Chondrocyte (in vitro differentiated cells): ENCODE measurements around the gene GLYR1. TPM values are rescaled to one million over a fixed set of nuclear protein-coding genes. Genes with fewer than 3 reads are reported as not detected.
A peak's percentile ranks its signal among the peaks of the same experiment; 100 is the strongest.

Experiments
- DNase-seq: peaks from one replicate; pipeline ENCODE4 v3.0.0; 2021; ENCODE audit warnings: mixed read lengths, low spot score
- H3K27ac Mint-ChIP-seq: one replicate; pipeline ENCODE4 v1.8.0; 2021; ENCODE audit warnings: mild to moderate bottlenecking, moderate library complexity, mixed read lengths; ENCODE audit not compliant: unreplicated experiment
- H3K27me3 Mint-ChIP-seq: 2 replicates; pipeline ENCODE4 v1.8.0; 2021; ENCODE audit warnings: low read depth, mixed read lengths
- H3K36me3 Mint-ChIP-seq: 2 replicates; pipeline ENCODE4 v1.8.0; 2021; ENCODE audit warnings: low read depth, mixed read lengths
- H3K4me1 Mint-ChIP-seq: 2 replicates; pipeline ENCODE4 v1.8.0; 2021; ENCODE audit warnings: low read depth, mild to moderate bottlenecking, mixed read lengths
- H3K4me3 Mint-ChIP-seq: one replicate; pipeline ENCODE4 v1.8.0; 2021; ENCODE audit warnings: mild to moderate bottlenecking, moderate library complexity, mixed read lengths; ENCODE audit not compliant: unreplicated experiment
- H3K9me3 Mint-ChIP-seq: 2 replicates; pipeline ENCODE4 v1.8.0; 2021; ENCODE audit warnings: low read depth, mixed read lengths
- total RNA-seq: library from RNA; stranded (reverse); gene quantifications from 3 replicates; pipeline ENCODE4 v1.2.1, GENCODE V29; 2021
- TF ChIP-seq, protein P1 (sequence below): fragments of 200-600 bp; sonication (generic); IDR thresholded peaks from 2 replicates; pipeline ENCODE4 v1.5.0; 2021; ENCODE audit warnings: antibody characterized with exemption, mild to moderate bottlenecking, moderate library complexity

GLYR1 gene
- total RNA-seq, 1 donor from 2014 or later, result 56.8 TPM

DNA sequence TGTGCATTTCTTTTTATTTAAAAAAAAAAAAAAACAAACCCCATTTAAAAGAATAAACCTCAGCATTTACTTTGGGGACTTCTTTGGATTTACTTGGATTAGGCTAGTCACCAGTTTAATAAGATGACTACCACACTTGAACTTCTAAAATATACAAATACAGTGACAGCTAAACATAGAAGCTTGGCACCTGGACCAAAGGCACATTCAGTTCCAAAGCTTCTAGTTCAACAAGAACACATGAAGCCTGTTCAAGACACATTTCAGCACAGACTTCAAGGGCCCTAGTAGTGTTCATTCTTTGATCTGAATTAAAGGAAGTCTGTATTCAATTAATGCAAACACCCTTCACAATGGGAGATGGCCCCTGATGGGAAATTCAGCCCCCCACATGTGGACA, 33.0 kb downstream of the GLYR1 start:
- H3K4me3 Mint-ChIP-seq, result no peak overlapping the region
- peaks cover 41% of the 10 kb centered on the region for H3K36me3 Mint-ChIP-seq
- no peak overlapping the region for H3K27ac Mint-ChIP-seq
- TF ChIP-seq, protein P1, sequence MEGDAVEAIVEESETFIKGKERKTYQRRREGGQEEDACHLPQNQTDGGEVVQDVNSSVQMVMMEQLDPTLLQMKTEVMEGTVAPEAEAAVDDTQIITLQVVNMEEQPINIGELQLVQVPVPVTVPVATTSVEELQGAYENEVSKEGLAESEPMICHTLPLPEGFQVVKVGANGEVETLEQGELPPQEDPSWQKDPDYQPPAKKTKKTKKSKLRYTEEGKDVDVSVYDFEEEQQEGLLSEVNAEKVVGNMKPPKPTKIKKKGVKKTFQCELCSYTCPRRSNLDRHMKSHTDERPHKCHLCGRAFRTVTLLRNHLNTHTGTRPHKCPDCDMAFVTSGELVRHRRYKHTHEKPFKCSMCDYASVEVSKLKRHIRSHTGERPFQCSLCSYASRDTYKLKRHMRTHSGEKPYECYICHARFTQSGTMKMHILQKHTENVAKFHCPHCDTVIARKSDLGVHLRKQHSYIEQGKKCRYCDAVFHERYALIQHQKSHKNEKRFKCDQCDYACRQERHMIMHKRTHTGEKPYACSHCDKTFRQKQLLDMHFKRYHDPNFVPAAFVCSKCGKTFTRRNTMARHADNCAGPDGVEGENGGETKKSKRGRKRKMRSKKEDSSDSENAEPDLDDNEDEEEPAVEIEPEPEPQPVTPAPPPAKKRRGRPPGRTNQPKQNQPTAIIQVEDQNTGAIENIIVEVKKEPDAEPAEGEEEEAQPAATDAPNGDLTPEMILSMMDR, result no peak
- DNase-seq, result no peak
- H3K4me1 Mint-ChIP-seq, result no peaks in the 10 kb centered on the region
- no peaks in the 10 kb centered on the region for H3K27me3 Mint-ChIP-seq
- no peaks in the 10 kb centered on the region for H3K9me3 Mint-ChIP-seq

GRCh38 chr16:4813251-4814003, 33.7 kb downstream of the GLYR1 start:
- Mint-ChIP-seq H3K4me1 (no peaks in the 10 kb centered on the region), H3K27ac (no peak overlapping the region), H3K9me3 (no peaks in the 10 kb centered on the region), H3K4me3 (no peak overlapping the region), H3K36me3 (peaks cover 39% of the 10 kb centered on the region), H3K27me3 (no peaks in the 10 kb centered on the region)
- TF ChIP-seq, protein P1, result no peak
- DNase-seq, result no peak

DNA sequence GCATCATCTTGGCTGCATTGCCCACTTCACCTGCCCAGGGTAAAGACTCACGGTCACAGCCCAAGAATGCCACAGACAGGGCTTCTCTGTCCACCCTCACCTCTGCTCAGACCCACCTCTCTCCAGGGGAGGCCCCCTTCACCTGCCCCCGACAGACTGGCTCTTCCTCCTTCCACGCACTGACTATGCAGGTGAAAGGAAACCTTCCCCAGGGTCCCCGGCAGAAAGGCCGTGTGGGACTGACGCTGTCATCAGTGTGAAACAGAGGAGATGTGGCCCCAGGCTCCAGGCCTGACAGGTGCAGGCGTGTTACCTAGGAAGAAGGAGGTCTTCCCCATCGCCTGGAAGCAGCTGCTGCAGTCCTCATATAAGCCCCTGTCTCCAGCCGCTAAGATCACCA, 35.3 kb downstream of the GLYR1 start:
- Mint-ChIP-seq H3K27ac (peak overlapping the region; percentile 63), H3K36me3 (peaks cover 40% of the 10 kb centered on the region), H3K4me1 (no peaks in the 10 kb centered on the region), H3K9me3 (no peaks in the 10 kb centered on the region), H3K27me3 (no peaks in the 10 kb centered on the region), H3K4me3 (no peak overlapping the region)
- no peak for DNase-seq
- TF ChIP-seq, protein P1, result no peak

DNA sequence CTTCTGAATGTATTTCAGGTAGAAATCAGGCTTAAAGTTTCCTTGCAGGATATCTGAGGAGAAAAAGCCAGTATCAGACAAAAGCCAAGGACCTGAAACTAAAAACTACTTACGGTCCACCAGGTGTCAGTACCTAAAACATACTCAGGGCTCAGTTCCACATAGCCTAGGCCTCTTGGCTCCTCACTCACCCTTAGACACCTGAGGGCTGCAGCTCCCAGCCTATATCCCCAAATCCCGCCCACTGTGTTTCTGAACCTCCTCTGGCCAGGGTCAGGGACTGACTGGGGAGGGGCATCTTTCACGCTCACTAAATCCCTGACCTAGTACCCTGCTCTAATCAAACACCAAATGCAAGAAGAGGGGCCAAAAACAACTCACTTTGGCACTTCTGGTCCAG, 35.8 kb downstream of the GLYR1 start:
- H3K36me3 Mint-ChIP-seq, result peaks cover 38% of the 10 kb centered on the region

DNA sequence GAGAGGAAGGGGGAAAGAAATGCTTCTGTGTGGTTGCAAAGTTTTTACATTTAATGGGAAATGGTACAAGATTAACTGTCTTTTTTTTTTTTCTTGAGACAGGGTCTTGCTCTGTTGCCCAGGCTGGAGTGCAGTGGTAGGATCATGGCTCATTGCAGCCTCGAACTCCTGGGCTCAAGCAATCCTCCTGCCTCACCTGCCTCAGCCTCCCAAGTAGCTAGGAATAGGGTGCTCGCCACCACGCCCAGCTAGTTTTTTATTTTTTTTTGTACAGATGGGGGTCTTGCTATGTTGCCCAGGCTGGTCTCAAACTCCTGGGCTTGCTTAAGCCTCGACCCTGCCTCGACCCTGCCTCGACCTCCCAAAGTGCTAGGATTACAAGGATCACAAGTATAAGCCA, 40.8 kb downstream of the GLYR1 start:
- Mint-ChIP-seq H3K27ac (no peak overlapping the region), H3K4me3 (no peak overlapping the region), H3K36me3 (peaks cover 15% of the 10 kb centered on the region), H3K27me3 (no peaks in the 10 kb centered on the region), H3K4me1 (peaks cover 24% of the 10 kb centered on the region), H3K9me3 (no peaks in the 10 kb centered on the region)
- TF ChIP-seq, protein P1, result no peak
- DNase-seq, result no peak

More for the DNA sequence above, 35.8 kb downstream of the GLYR1 start:
- no peak overlapping the region for H3K27ac Mint-ChIP-seq
- no peaks in the 10 kb centered on the region for H3K9me3 Mint-ChIP-seq
- no peak for DNase-seq
- H3K4me1 Mint-ChIP-seq, result no peaks in the 10 kb centered on the region
- H3K27me3 Mint-ChIP-seq, result no peaks in the 10 kb centered on the region
- TF ChIP-seq, protein P1, result no peak
- H3K4me3 Mint-ChIP-seq, result no peak overlapping the region
